Peyer's patch (tissue), 4 donors: Measurements from ENCODE around the gene NRXN3. TPM values are rescaled to one million over a fixed set of nuclear protein-coding genes. Genes with fewer than 3 reads are reported as not detected.
A peak's percentile ranks its signal among the peaks of the same experiment; 100 is the strongest.

Source experiments
- DNase-seq, 3 donors: peaks; one replicate each; pipeline ENCODE4 v3.0.0-alpha.2; 2017 to 2019
- H3K27ac ChIP-seq, 4 donors: fragments of 200-600 bp; sonication (generic); one replicate each; pipeline ENCODE4 v1.5.1; 2016 to 2019
- H3K27me3 ChIP-seq, 2 donors: fragments of 200-600 bp; sonication (generic); one replicate each; pipeline ENCODE4 v1.5.1; 2019
- H3K36me3 ChIP-seq, 3 donors: fragments of 200-600 bp; sonication (generic); one replicate each; pipeline ENCODE4 v1.5.1; 2016 to 2019
- H3K4me1 ChIP-seq, 4 donors: fragments of 200-600 bp; sonication (generic); one replicate each; pipeline ENCODE4 v1.5.1; 2016 to 2019
- H3K4me3 ChIP-seq, 4 donors: fragments of 200-600 bp; sonication (generic); 1 replicate in 3 of 4; 2 replicates in 1 of 4; pipeline ENCODE4 v1.5.1; 2016 to 2019; ENCODE audit warnings: mild to moderate bottlenecking in 1 of 4
- H3K9me3 ChIP-seq, 4 donors: fragments of 200-600 bp; sonication (generic); one replicate each; pipeline ENCODE4 v1.5.1; 2016 to 2019; ENCODE audit warnings: mild to moderate bottlenecking in 1 of 4
- CTCF ChIP-seq, 6 experiments: fragments of 450-650 bp in 4 of 6; fragments of 200-600 bp in 2 of 6; sonication (generic) in 1 of 6; IDR thresholded peaks; one replicate each; pipeline ENCODE4 v1.5.1; 2017 to 2019; ENCODE audit warnings: antibody characterized with exemption in 6 of 6, mild to moderate bottlenecking in 3 of 6, moderate library complexity in 1 of 6
- POLR2A ChIP-seq, 2 donors: fragments of 450-650 bp; IDR thresholded peaks; one replicate each; pipeline ENCODE4 v1.5.1; 2017; ENCODE audit warnings: antibody characterized with exemption in 2 of 2, mild to moderate bottlenecking in 2 of 2, moderate library complexity in 2 of 2
- total RNA-seq, 4 donors: library from RNA; depleted of rRNA; stranded (reverse); fragments of >200 nt; gene quantifications; one replicate each; pipeline ENCODE4 v1.1.0, GENCODE V29; 2016

The NRXN3 gene
- total RNA-seq, 4 donors from 2014 or later = 1.6 to 10.2 (median 4.4) TPM

GRCh38 chr14:78443834-78444233 is 273.7 kb downstream of the NRXN3 start:
- H3K27me3 ChIP-seq = no peaks in the 10 kb centered on the region

GRCh38 chr14:78445275-78445674 is 275.1 kb downstream of the NRXN3 start:
- Histone ChIP-seq H3K36me3 (no peaks in the 10 kb centered on the region), H3K4me3 (no peak overlapping the region), H3K27me3 (no peaks in the 10 kb centered on the region), H3K27ac (no peak overlapping the region), H3K9me3 (no peaks in the 10 kb centered on the region), H3K4me1 (no peaks in the 10 kb centered on the region)
- TF ChIP-seq CTCF (IDR thresholded peaks at IDR 0.05) (no peak), POLR2A (IDR thresholded peaks at IDR 0.05) (no peak)
- DNase-seq = no peak

More at GRCh38 chr14:78443834-78444233, 273.7 kb downstream of the NRXN3 start:
- no peak for DNase-seq
- Histone ChIP-seq H3K4me3 (no peak overlapping the region), H3K36me3 (no peaks in the 10 kb centered on the region), H3K4me1 (no peaks in the 10 kb centered on the region), H3K27ac (no peak overlapping the region), H3K9me3 (no peaks in the 10 kb centered on the region)
- no peak for TF ChIP-seq POLR2A (IDR thresholded peaks at IDR 0.05)
- TF ChIP-seq CTCF (IDR thresholded peaks at IDR 0.05) = no peak

GRCh38 chr14:78446807-78447206 is 276.6 kb downstream of the NRXN3 start:
- TF ChIP-seq POLR2A (IDR thresholded peaks at IDR 0.05) (no peak), CTCF (IDR thresholded peaks at IDR 0.05) (no peak)
- H3K4me1 ChIP-seq = no peaks in the 10 kb centered on the region
- H3K9me3 ChIP-seq = no peaks in the 10 kb centered on the region
- no peak overlapping the region for H3K4me3 ChIP-seq
- H3K27me3 ChIP-seq = no peaks in the 10 kb centered on the region
- H3K36me3 ChIP-seq = no peaks in the 10 kb centered on the region
- DNase-seq = no peak
- H3K27ac ChIP-seq = no peak overlapping the region

GRCh38 chr14:78448164-78449094 is 278.3 kb downstream of the NRXN3 start:
- H3K36me3 ChIP-seq = no peaks in the 10 kb centered on the region
- H3K4me1 ChIP-seq = no peaks in the 10 kb centered on the region
- no peak overlapping the region for H3K27ac ChIP-seq
- peak; percentile 17 to 74 (median 54) for DNase-seq
- TF ChIP-seq CTCF (IDR thresholded peaks at IDR 0.05) (peak in 4 of 6 experiments; percentile 53 to 77 (median 74)), POLR2A (IDR thresholded peaks at IDR 0.05) (no peak)
- H3K9me3 ChIP-seq = no peaks in the 10 kb centered on the region
- H3K27me3 ChIP-seq = no peaks in the 10 kb centered on the region
- no peak overlapping the region for H3K4me3 ChIP-seq

GRCh38 chr14:78450669-78451318 is 280.6 kb downstream of the NRXN3 start:
- no peak overlapping the region for H3K4me3 ChIP-seq
- H3K4me1 ChIP-seq = no peaks in the 10 kb centered on the region
- H3K36me3 ChIP-seq = no peaks in the 10 kb centered on the region
- TF ChIP-seq POLR2A (IDR thresholded peaks at IDR 0.05) (no peak), CTCF (IDR thresholded peaks at IDR 0.05) (no peak)
- no peaks in the 10 kb centered on the region for H3K9me3 ChIP-seq
- no peaks in the 10 kb centered on the region for H3K27me3 ChIP-seq
- no peak overlapping the region for H3K27ac ChIP-seq
- no peak for DNase-seq
